Glutamatergic neuron (in vitro differentiated cells): ENCODE results near the gene CXorf49. TPM values are rescaled to one million over a fixed set of nuclear protein-coding genes. Genes with fewer than 3 reads are reported as not detected.
"Not testable (repeated sequence)": the region's sequence is repeated elsewhere in the genome, so short reads cannot be mapped to it uniquely, and the experiment has no call there.

Experiments used
- DNase-seq: peaks from one replicate; pipeline ENCODE4 v3.0.0; 2022
- H3K27ac Mint-ChIP-seq: one replicate; pipeline ENCODE4 v1.8.0; 2020; ENCODE audit warnings: mild to moderate bottlenecking, mixed read lengths, inconsistent platforms; ENCODE audit not compliant: unreplicated experiment
- H3K27me3 Mint-ChIP-seq: one replicate; pipeline ENCODE4 v1.8.0; 2020; ENCODE audit warnings: mild to moderate bottlenecking, moderate library complexity, mixed read lengths, inconsistent platforms; ENCODE audit not compliant: unreplicated experiment
- H3K36me3 Mint-ChIP-seq: one replicate; pipeline ENCODE4 v1.8.0; 2020; ENCODE audit warnings: mild to moderate bottlenecking, mixed read lengths, inconsistent platforms; ENCODE audit not compliant: unreplicated experiment
- H3K4me1 Mint-ChIP-seq: one replicate; pipeline ENCODE4 v1.8.0; 2020; ENCODE audit warnings: mild to moderate bottlenecking, low read depth, mixed read lengths, inconsistent platforms; ENCODE audit not compliant: unreplicated experiment
- H3K4me3 Mint-ChIP-seq: one replicate; pipeline ENCODE4 v1.8.0; 2020; ENCODE audit warnings: mild to moderate bottlenecking, mixed read lengths, inconsistent platforms; ENCODE audit not compliant: unreplicated experiment
- H3K9me3 Mint-ChIP-seq: one replicate; pipeline ENCODE4 v1.8.0; 2020; ENCODE audit warnings: mild to moderate bottlenecking, moderate library complexity, mixed read lengths, inconsistent platforms; ENCODE audit not compliant: unreplicated experiment
- CTCF ChIP-seq: fragments of 200-600 bp; sonication (generic); IDR thresholded peaks from one replicate; pipeline ENCODE4 v1.5.0; 2021; ENCODE audit not compliant: partially characterized antibody, unreplicated experiment
- total RNA-seq: library from RNA; stranded (reverse); fragmentation: NEBNext Ultra II Directional; extraction: Animal tissue kit (Norgen Biotek cat#: 25700); gene quantifications from one replicate; pipeline ENCODE4 v1.2.1, GENCODE V29; 2021; ENCODE audit not compliant: unreplicated experiment

The CXorf49 gene
- total RNA-seq, 1 donor from 2014 or later = not detected

DNA sequence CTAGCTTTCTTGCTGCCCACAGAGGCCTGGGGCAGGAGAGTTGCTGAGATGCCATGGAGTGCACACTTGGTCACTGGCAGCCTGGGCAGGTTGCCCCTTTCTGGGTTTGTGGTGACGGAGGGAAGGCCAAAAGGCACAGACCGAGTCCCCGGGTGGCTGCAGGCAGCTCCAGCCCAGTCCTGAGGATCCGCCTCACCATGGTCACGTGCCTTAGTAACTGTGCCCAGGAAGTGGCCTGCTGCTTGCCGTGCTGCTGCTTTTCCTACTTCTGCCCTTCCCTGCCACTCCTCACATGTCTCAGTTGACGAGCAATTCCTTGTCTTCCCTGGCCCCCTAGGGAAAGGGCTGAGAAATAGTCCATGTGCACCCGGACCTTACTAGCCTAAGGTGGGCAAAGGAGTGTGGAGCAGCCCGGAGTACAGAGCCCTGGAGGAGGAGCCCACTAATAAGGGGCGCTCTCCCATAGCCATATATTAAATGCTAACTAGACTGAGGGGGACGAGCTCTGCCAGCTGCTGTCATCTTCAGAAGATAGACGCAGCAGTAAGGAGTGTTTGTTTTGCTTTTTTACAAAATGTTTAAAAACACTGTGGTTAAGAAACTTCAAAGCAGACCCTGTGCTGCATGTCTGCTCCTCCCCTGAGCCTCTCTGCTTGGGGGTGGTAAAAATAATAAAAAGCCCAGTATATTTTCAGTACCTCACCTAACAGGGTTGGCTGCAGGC, 19.6 kb downstream of the CXorf49 start:
- H3K4me1 Mint-ChIP-seq, DNase-seq, H3K27ac Mint-ChIP-seq, H3K36me3 Mint-ChIP-seq, H3K27me3 Mint-ChIP-seq, H3K4me3 Mint-ChIP-seq, H3K9me3 Mint-ChIP-seq: not testable (repeated sequence)

GRCh38 chrX:71697466-71698298, 20.4 kb downstream of the CXorf49 start:
- DNase-seq, H3K4me1 Mint-ChIP-seq, H3K27ac Mint-ChIP-seq, H3K27me3 Mint-ChIP-seq, H3K9me3 Mint-ChIP-seq, H3K36me3 Mint-ChIP-seq, H3K4me3 Mint-ChIP-seq: not testable (repeated sequence)

DNA sequence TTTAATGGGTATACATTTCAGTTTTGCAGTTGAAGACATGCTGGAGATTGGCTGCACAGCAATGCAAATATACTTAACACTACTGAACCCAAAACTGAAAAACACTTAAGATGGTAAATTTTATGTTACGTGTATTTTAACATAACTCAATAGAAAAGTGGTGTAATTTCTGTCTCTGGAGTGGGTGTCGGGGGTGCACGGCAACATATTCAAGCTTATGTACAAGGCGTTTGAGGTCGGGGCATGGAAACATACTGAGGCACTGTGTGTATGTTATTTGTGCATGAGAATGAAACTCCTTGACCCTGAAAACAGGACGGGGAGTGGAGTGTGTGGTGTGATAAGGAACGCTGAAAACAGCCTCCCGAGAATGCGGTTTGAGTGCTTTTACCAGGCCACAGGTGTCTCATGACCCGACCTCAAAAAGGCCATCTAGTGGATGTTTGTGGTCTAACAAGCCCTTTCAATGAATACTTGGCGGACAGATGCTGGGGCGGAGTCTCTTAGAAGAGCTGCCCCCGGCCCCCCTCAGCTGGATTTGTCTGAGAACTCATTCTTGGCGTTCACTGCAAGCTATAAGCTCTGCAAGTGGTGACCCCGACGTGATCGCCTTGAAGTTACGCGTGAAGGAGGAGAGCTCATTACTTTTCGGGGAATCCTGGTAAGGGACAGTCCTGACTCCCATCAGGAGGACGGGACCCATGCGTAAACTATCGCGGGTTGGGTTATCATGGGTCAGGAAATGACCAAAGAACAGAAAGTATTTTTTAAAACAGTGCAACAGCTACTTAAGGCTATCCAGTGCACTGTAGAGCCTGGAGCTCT, 21.2 kb downstream of the CXorf49 start:
- not testable (repeated sequence) for H3K27ac Mint-ChIP-seq, H3K4me3 Mint-ChIP-seq, H3K9me3 Mint-ChIP-seq, H3K27me3 Mint-ChIP-seq, H3K36me3 Mint-ChIP-seq, H3K4me1 Mint-ChIP-seq, DNase-seq

- no peak for DNase-seq
- Mint-ChIP-seq H3K36me3 (no peaks in the 10 kb centered on the region), H3K27me3 (peaks cover 3% of the 10 kb centered on the region), H3K4me1 (no peaks in the 10 kb centered on the region), H3K27ac (no peak overlapping the region), H3K9me3 (no peaks in the 10 kb centered on the region), H3K4me3 (no peak overlapping the region)
- TF ChIP-seq CTCF = no peak
Observed at GRCh38 chrX:71679575-71680207, 38.4 kb downstream of the CXorf49 start.

DNA sequence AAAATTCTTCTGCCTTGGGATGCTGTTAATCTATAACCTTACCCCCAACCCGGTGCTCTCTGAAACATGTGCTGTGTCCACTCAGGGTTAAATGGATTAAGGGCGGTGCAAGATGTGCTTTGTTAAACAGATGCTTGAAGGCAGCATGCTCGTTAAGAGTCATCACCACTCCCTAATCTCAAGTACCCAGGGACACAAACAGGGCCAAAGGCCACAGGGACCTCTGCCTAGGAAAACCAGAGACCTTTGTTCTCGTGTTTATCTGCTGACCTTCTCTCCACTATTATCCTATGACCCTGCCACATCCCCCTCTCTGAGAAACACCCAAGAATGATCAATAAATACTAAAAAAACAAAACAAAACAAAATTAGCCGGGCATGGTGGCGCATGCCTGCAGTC, 40.9 kb downstream of the CXorf49 start:
- not testable (repeated sequence) for H3K4me1 Mint-ChIP-seq, H3K27me3 Mint-ChIP-seq, H3K9me3 Mint-ChIP-seq, H3K36me3 Mint-ChIP-seq, DNase-seq, H3K4me3 Mint-ChIP-seq
- peak overlapping the region; percentile 59 for H3K27ac Mint-ChIP-seq

GRCh38 chrX:71676068-71676795, 41.9 kb downstream of the CXorf49 start:
- H3K27me3 Mint-ChIP-seq, H3K4me3 Mint-ChIP-seq, H3K9me3 Mint-ChIP-seq, H3K4me1 Mint-ChIP-seq, DNase-seq, H3K27ac Mint-ChIP-seq, H3K36me3 Mint-ChIP-seq: not testable (repeated sequence)

DNA sequence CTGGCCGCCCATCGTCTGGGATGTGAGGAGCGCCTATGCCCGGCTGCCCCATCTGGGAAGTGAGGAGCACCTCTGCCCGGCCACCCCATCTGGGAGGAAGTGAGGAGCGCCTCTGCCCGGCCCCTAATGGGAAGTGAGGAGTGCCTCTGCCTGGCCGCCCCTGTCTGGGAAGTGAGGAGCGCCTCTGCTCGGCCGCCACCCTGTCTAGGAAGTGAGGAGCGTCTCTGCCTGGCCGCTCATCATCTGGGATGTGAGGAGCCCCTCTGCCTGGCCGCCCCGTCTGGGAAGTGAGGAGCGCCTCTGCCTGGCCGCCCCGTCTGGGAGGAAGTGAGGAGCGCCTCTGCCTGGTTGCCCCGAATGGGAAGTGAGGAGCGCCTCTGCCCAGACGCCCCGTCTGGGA, 42.4 kb downstream of the CXorf49 start:
- not testable (repeated sequence) for H3K27ac Mint-ChIP-seq, H3K4me1 Mint-ChIP-seq, H3K4me3 Mint-ChIP-seq, H3K36me3 Mint-ChIP-seq, H3K9me3 Mint-ChIP-seq, DNase-seq, H3K27me3 Mint-ChIP-seq
